B cell (primary cell): ENCODE measurements around the gene NAT14.

Experiments
- CTCF ChIP-seq: fragments of 200-600 bp; IDR thresholded peaks from one replicate; pipeline ENCODE4 v1.8.0; 2022; ENCODE audit warnings: antibody characterized with exemption, mild to moderate bottlenecking
- EZH2 ChIP-seq: IDR thresholded peaks from 2 replicates; pipeline ENCODE4 v1.6.1; 2012; ENCODE audit warnings: borderline replicate concordance, low read depth, mild to moderate bottlenecking, moderate library complexity, low read length; ENCODE audit not compliant: insufficient read depth, poor library complexity, severe bottlenecking

DNA sequence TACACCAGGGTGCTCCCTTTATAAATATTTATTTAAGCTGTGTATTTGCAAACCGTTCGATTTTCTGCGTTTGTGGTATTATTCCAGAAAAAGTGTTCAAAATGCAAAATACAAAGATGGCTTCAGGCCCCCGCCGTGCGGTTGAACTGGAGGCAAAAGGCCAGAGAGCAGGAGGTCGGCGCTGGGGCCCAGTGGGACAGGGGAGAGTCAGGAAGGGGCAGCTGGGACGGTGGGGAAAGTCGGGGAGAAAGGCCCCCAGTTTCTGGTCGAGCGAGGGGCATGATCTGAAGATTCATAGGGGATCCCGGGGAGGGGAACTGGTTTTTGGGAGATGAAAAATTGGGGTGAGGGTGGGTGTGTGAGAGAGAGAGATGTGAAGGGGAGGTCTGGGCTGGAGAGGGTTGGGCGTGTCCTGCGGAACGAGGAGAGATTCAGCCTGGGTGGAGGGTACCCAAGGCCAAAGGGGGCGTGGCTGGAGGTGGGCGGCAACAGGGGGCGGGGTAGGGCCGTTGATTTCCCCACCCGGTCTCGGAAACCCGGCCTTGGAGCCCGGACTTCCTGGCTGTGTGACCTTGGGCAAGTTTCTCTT is 24.2 kb upstream of the NAT14 start:
- TF ChIP-seq CTCF (no peak), EZH2 (no peak)
